Measurements from ENCODE around the gene THSD4.

Gene THSD4

DNA sequence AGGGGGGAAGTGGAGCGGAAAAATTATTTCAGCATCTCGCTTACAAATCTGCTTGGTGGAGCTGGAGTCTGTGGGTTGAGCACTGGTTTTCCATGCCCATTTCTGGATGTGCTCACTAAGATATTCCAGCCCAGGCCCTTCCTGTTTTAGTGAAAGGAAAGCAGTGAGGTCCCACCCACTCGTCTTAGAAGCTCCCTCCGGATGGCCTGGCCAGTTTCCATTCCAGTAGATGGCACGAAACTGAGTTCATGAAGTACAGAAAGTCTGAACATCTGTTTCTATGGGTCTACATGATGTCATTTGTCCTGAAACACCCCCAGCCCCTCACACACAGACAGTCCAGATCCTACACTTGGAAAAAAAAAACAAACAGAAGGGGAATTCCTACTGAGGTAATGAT is 31.9 kb upstream of the THSD4 start:
- Histone ChIP-seq H3K4me2 (ENCODE audit: low read length) (no peak overlapping the region), H3K9me3 (ENCODE audit: low read length) (no peaks in the 10 kb centered on the region), H3K27ac (ENCODE audit: low read depth, low read length, poor library complexity, severe bottlenecking) (no peak overlapping the region), H3K9me2 (ENCODE audit: low read depth, low read length) (no peaks in the 10 kb centered on the region), H4K20me1 (ENCODE audit: insufficient read depth, low read length) (no peaks in the 10 kb centered on the region), H3F3A (ENCODE audit: insufficient read depth, low read length) (no peaks in the 10 kb centered on the region), H3K79me2 (ENCODE audit: insufficient read depth, low read length) (no peaks in the 10 kb centered on the region), H2AFZ (ENCODE audit: low read length) (no peak overlapping the region), H3K27me3 (ENCODE audit: insufficient read depth, low read length) (no peaks in the 10 kb centered on the region), H3K9ac (ENCODE audit: low read length) (no peak overlapping the region), H3K36me3 (ENCODE audit: insufficient read depth, low read length) (no peaks in the 10 kb centered on the region), H3K4me1 (ENCODE audit: insufficient read depth, low read length, severe bottlenecking) (no peaks in the 10 kb centered on the region), H3K4me3 (ENCODE audit: low read depth, low read length, poor library complexity, severe bottlenecking) (no peak overlapping the region)
- TF ChIP-seq, protein P1, sequence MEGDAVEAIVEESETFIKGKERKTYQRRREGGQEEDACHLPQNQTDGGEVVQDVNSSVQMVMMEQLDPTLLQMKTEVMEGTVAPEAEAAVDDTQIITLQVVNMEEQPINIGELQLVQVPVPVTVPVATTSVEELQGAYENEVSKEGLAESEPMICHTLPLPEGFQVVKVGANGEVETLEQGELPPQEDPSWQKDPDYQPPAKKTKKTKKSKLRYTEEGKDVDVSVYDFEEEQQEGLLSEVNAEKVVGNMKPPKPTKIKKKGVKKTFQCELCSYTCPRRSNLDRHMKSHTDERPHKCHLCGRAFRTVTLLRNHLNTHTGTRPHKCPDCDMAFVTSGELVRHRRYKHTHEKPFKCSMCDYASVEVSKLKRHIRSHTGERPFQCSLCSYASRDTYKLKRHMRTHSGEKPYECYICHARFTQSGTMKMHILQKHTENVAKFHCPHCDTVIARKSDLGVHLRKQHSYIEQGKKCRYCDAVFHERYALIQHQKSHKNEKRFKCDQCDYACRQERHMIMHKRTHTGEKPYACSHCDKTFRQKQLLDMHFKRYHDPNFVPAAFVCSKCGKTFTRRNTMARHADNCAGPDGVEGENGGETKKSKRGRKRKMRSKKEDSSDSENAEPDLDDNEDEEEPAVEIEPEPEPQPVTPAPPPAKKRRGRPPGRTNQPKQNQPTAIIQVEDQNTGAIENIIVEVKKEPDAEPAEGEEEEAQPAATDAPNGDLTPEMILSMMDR (IDR thresholded peaks at IDR 0.05; ENCODE audit: low read length) = no peak
- TF ChIP-seq EZH2 (IDR thresholded peaks at IDR 0.05; ENCODE audit: borderline replicate concordance, low read length) = no peak

DNA sequence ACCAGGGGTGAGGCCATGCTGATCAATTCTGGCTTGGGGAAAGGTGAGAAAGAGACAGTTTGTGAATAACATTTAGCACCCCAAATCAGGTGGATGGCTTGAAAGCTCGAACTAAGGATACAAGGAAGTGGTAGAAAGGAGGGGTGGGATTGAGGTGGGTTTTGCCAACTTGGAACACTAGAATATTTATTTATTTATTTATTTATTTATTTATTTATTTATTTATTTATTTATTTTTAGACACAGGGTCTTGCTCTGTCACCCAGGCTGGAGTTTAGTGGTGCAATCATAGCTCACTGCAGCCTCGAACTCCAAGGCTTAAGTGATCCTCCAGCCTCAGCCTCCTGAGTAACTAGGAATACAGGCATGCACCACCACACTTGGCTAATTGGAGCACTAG is 31.0 kb upstream of the THSD4 start:
- Histone ChIP-seq H3F3A (ENCODE audit: insufficient read depth, low read length) (no peaks in the 10 kb centered on the region), H3K27me3 (ENCODE audit: insufficient read depth, low read length) (no peaks in the 10 kb centered on the region), H4K20me1 (ENCODE audit: insufficient read depth, low read length) (no peaks in the 10 kb centered on the region), H3K4me3 (ENCODE audit: low read depth, low read length, poor library complexity, severe bottlenecking) (no peak overlapping the region), H3K9me2 (ENCODE audit: low read depth, low read length) (no peaks in the 10 kb centered on the region), H2AFZ (ENCODE audit: low read length) (no peak overlapping the region), H3K4me2 (ENCODE audit: low read length) (no peak overlapping the region), H3K79me2 (ENCODE audit: insufficient read depth, low read length) (no peaks in the 10 kb centered on the region), H3K4me1 (ENCODE audit: insufficient read depth, low read length, severe bottlenecking) (no peaks in the 10 kb centered on the region), H3K9ac (ENCODE audit: low read length) (no peak overlapping the region), H3K36me3 (ENCODE audit: insufficient read depth, low read length) (no peaks in the 10 kb centered on the region), H3K9me3 (ENCODE audit: low read length) (no peaks in the 10 kb centered on the region), H3K27ac (ENCODE audit: low read depth, low read length, poor library complexity, severe bottlenecking) (no peak overlapping the region)
- TF ChIP-seq, protein P1 (IDR thresholded peaks at IDR 0.05; ENCODE audit: low read length) = no peak
- no peak for TF ChIP-seq EZH2 (IDR thresholded peaks at IDR 0.05; ENCODE audit: borderline replicate concordance, low read length)

DNA sequence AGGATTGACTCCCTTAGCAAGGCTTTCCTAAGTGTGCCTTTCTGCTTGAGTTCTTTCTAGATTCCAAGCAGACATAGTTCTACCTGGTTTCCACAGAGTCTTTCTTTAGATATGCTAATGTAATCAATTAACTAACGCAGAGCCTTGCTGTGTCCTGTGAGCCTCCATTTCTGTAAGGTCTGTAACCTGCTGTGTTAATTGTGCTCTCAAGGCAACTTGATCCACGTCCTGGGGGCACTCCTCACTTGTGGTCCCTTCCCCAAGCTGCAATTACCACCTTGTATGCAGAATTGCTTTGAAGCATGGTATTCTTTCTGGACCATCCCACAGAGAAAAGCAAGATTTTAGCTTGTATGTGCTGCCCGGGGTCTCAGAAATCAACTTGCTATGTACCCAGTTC is 29.5 kb upstream of the THSD4 start:
- Histone ChIP-seq H3K9ac (ENCODE audit: low read length) (no peak overlapping the region), H3K4me2 (ENCODE audit: low read length) (no peak overlapping the region), H3K4me3 (ENCODE audit: low read depth, low read length, poor library complexity, severe bottlenecking) (no peak overlapping the region), H4K20me1 (ENCODE audit: insufficient read depth, low read length) (no peaks in the 10 kb centered on the region), H3K9me3 (ENCODE audit: low read length) (no peaks in the 10 kb centered on the region), H3K27ac (ENCODE audit: low read depth, low read length, poor library complexity, severe bottlenecking) (no peak overlapping the region), H3K36me3 (ENCODE audit: insufficient read depth, low read length) (no peaks in the 10 kb centered on the region), H3K4me1 (ENCODE audit: insufficient read depth, low read length, severe bottlenecking) (no peaks in the 10 kb centered on the region), H3K9me2 (ENCODE audit: low read depth, low read length) (no peaks in the 10 kb centered on the region), H2AFZ (ENCODE audit: low read length) (no peak overlapping the region), H3F3A (ENCODE audit: insufficient read depth, low read length) (no peaks in the 10 kb centered on the region), H3K27me3 (ENCODE audit: insufficient read depth, low read length) (no peaks in the 10 kb centered on the region), H3K79me2 (ENCODE audit: insufficient read depth, low read length) (no peaks in the 10 kb centered on the region)
- TF ChIP-seq, protein P1 (IDR thresholded peaks at IDR 0.05; ENCODE audit: low read length) = no peak
- TF ChIP-seq EZH2 (IDR thresholded peaks at IDR 0.05; ENCODE audit: borderline replicate concordance, low read length) = no peak
